H1 (cell line): ENCODE data around the gene ZNRF2. TPM values are rescaled to one million over a fixed set of nuclear protein-coding genes. Genes with fewer than 3 reads are reported as not detected.

Experiments
- CTCF ChIA-PET: fragments of 300-600 bp; sonication (Branson Sonifier 250); formaldehyde crosslinking; loops from one replicate; lab custom pipeline; 2021; ENCODE audit not compliant: partially characterized antibody; lab: Charles Lee
- POLR2A ChIA-PET: fragments of 300-600 bp; sonication (Branson Sonifier 250); formaldehyde crosslinking; loops from one replicate; lab custom pipeline; 2021; ENCODE audit warnings: inconsistent platforms; ENCODE audit not compliant: partially characterized antibody; lab: Charles Lee
- DNase-seq, 2 experiments: peaks; one replicate each; pipeline versions ENCODE4 v3.0.0 to v3.0.0-alpha.2; 2010 to 2022; ENCODE audit warnings: low spot score in 2 of 2, low read depth in 1 of 2, mixed read lengths in 1 of 2
- FAIRE-seq: peaks from 2 replicates; lab custom pipeline; 2011; peaks lifted over from hg19 to GRCh38; lab: Jason Lieb, UNC
- H2AFZ ChIP-seq: 2 replicates; pipeline ENCODE4 v1.8.1; 2012; ENCODE audit warnings: low read length, inconsistent platforms
- H2AK5ac ChIP-seq: 2 replicates; pipeline ENCODE4 v1.6.1; 2013; ENCODE audit warnings: low read depth, low read length
- H2BK120ac ChIP-seq: replicated peaks from 2 replicates; pipeline ENCODE3; 2013; ENCODE audit warnings: low read depth, low read length, inconsistent platforms
- H2BK12ac ChIP-seq: 2 replicates; pipeline ENCODE4 v1.6.1; 2013; ENCODE audit warnings: low read depth, low read length
- H2BK15ac ChIP-seq: 2 replicates; pipeline ENCODE4 v1.6.1; 2013; ENCODE audit warnings: low read length
- H2BK20ac ChIP-seq: 2 replicates; pipeline ENCODE4 v1.6.1; 2013; ENCODE audit warnings: low read length
- H2BK5ac ChIP-seq: 2 replicates; pipeline ENCODE4 v1.6.1; 2013; ENCODE audit warnings: low read depth, low read length
- H3K14ac ChIP-seq: 2 replicates; pipeline ENCODE4 v1.6.1; 2013; ENCODE audit warnings: inconsistent platforms; ENCODE audit not compliant: insufficient read length
- H3K18ac ChIP-seq: 2 replicates; pipeline ENCODE4 v1.6.1; 2013; ENCODE audit warnings: low read length; ENCODE audit errors: extremely low read depth
- H3K23ac ChIP-seq: 2 replicates; pipeline ENCODE4 v1.6.1; 2013; ENCODE audit warnings: inconsistent platforms; ENCODE audit not compliant: insufficient read length
- H3K23me2 ChIP-seq: 2 replicates; pipeline ENCODE4 v1.6.1; 2013; ENCODE audit warnings: low read depth, low read length
- H3K27ac ChIP-seq: 2 replicates; pipeline ENCODE4 v1.6.1; 2011; ENCODE audit warnings: low read depth, low read length, inconsistent platforms
- H3K27me3 ChIP-seq, 4 experiments: replicated peaks in 1 of 4; 1 replicate in 1 of 4; 2 replicates in 3 of 4; pipeline versions ENCODE4 v1.6.1 to v1.8.1; 2011 to 2013; ENCODE audit warnings: low read length in 3 of 4, mild to moderate bottlenecking in 3 of 4, inconsistent platforms in 2 of 4, mixed read lengths in 2 of 4, moderate library complexity in 1 of 4; ENCODE audit not compliant: control insufficient read depth in 3 of 4, insufficient read depth in 3 of 4; ENCODE audit errors: extremely low read depth in 1 of 4
- H3K36me3 ChIP-seq, 4 experiments: 2 replicates each; pipeline versions ENCODE4 v1.6.1 to v1.8.1; 2011 to 2013; ENCODE audit warnings: mild to moderate bottlenecking in 4 of 4, low read length in 3 of 4, moderate library complexity in 2 of 4, control low read depth in 1 of 4, inconsistent platforms in 1 of 4; ENCODE audit not compliant: insufficient read depth in 4 of 4, control insufficient read depth in 2 of 4
- H3K4ac ChIP-seq: replicated peaks from 2 replicates; pipeline ENCODE3; 2013; ENCODE audit warnings: low read length, low read depth, mixed read lengths, inconsistent platforms; ENCODE audit not compliant: insufficient read length
- H3K4me1 ChIP-seq, 4 experiments: replicated peaks in 1 of 4; 1 replicate in 1 of 4; 2 replicates in 3 of 4; pipeline versions ENCODE4 v1.6.1 to v1.8.1; 2011 to 2013; ENCODE audit warnings: low read length in 3 of 4, inconsistent platforms in 2 of 4, mixed read lengths in 1 of 4; ENCODE audit not compliant: insufficient read depth in 4 of 4, control insufficient read depth in 3 of 4
- H3K4me2 ChIP-seq, 2 experiments: 2 replicates each; pipeline versions ENCODE4 v1.6.1 to v1.8.1; 2011 to 2013; ENCODE audit warnings: low read depth in 2 of 2, low read length in 2 of 2, control low read depth in 1 of 2, inconsistent platforms in 1 of 2, mild to moderate bottlenecking in 1 of 2; ENCODE audit not compliant: insufficient read depth in 1 of 2
- H3K4me3 ChIP-seq, 4 experiments: fragments of 200-600, 300-600 bp in 1 of 4; sonication (generic), shearing (Covaris generic), sonication (Bioruptor Twin) in 1 of 4; 2 replicates each; pipeline versions ENCODE4 v1.5.1 to v1.8.1; 2011 to 2016; ENCODE audit warnings: low read length in 4 of 4, low read depth in 3 of 4, control low read depth in 2 of 4, inconsistent platforms in 2 of 4, mild to moderate bottlenecking in 2 of 4, mixed read lengths in 1 of 4, moderate library complexity in 1 of 4; ENCODE audit not compliant: insufficient read depth in 2 of 4; ENCODE audit errors: extremely low read depth in 1 of 4
- H3K56ac ChIP-seq: replicated peaks from 2 replicates; pipeline ENCODE3; 2013; ENCODE audit warnings: low read depth, mild to moderate bottlenecking, mixed read lengths, low read length, inconsistent platforms; ENCODE audit not compliant: insufficient read length
- H3K79me1 ChIP-seq: 2 replicates; pipeline ENCODE4 v1.6.1; 2013; ENCODE audit warnings: low read depth, low read length, control low read depth
- H3K79me2 ChIP-seq, 2 experiments: 2 replicates each; pipeline versions ENCODE4 v1.6.1 to v1.8.1; 2012 to 2013; ENCODE audit warnings: low read length in 2 of 2, mild to moderate bottlenecking in 2 of 2, inconsistent platforms in 1 of 2; ENCODE audit not compliant: insufficient read depth in 2 of 2, control insufficient read depth in 1 of 2
- H3K9ac ChIP-seq, 4 experiments: replicated peaks in 1 of 4; 1 replicate in 1 of 4; 2 replicates in 3 of 4; pipeline versions ENCODE4 v1.6.1 to v1.8.1; 2011 to 2013; ENCODE audit warnings: low read depth in 3 of 4, low read length in 3 of 4, control low read depth in 2 of 4, mild to moderate bottlenecking in 2 of 4, moderate library complexity in 2 of 4, inconsistent platforms in 1 of 4; ENCODE audit errors: extremely low read depth in 1 of 4
- H3K9me3 ChIP-seq, 2 experiments: 2 replicates each; pipeline versions ENCODE4 v1.6.1 to v1.8.1; 2012 to 2013; ENCODE audit warnings: mild to moderate bottlenecking in 2 of 2, moderate library complexity in 2 of 2, control low read depth in 1 of 2, inconsistent platforms in 1 of 2, low read depth in 1 of 2, low read length in 1 of 2, mixed read lengths in 1 of 2; ENCODE audit not compliant: insufficient read depth in 2 of 2
- H4K20me1 ChIP-seq, 2 experiments: replicated peaks in 1 of 2; 2 replicates each; pipeline versions ENCODE3 to v1.8.1; 2011 to 2013; ENCODE audit warnings: inconsistent platforms in 2 of 2, low read length in 2 of 2, mild to moderate bottlenecking in 1 of 2; ENCODE audit not compliant: insufficient read depth in 2 of 2, control insufficient read depth in 1 of 2
- H4K5ac ChIP-seq: 2 replicates; pipeline ENCODE4 v1.6.1; 2013; ENCODE audit warnings: low read length, low read depth, mixed read lengths, inconsistent platforms; ENCODE audit not compliant: insufficient read length
- H4K8ac ChIP-seq: 2 replicates; pipeline ENCODE4 v1.8.0; 2013; ENCODE audit warnings: mild to moderate bottlenecking, moderate library complexity, low read length, inconsistent platforms; ENCODE audit not compliant: insufficient read depth; ENCODE audit errors: extremely low read depth
- H4K91ac ChIP-seq: replicated peaks from 2 replicates; pipeline ENCODE3; 2013; ENCODE audit warnings: low read length, mixed read lengths, inconsistent platforms; ENCODE audit not compliant: insufficient read length
- CBX8 ChIP-seq: fragments of 300-800, 300-1000 bp; sonication (generic); IDR thresholded peaks from 2 replicates; pipeline ENCODE4 v1.7.1; 2016; ENCODE audit warnings: low read depth, low read length, borderline replicate concordance
- E2F6 ChIP-seq: IDR thresholded peaks from 2 replicates; pipeline ENCODE4 v1.6.1; 2012; ENCODE audit warnings: inconsistent platforms
- GTF2F1 ChIP-seq: IDR thresholded peaks from 2 replicates; pipeline ENCODE4 v1.6.1; 2012; ENCODE audit warnings: low read depth, low read length, improper control_type of control experiment, borderline replicate concordance
- HDAC2 ChIP-seq, 2 experiments: fragments of 300-600 bp in 1 of 2; sonication (generic) in 1 of 2; IDR thresholded peaks; 2 replicates each; pipeline ENCODE4 v1.6.1; 2011 to 2012; ENCODE audit warnings: low read depth in 2 of 2, low read length in 2 of 2, mild to moderate bottlenecking in 2 of 2, moderate library complexity in 2 of 2, borderline replicate concordance in 1 of 2, inconsistent platforms in 1 of 2
- JUN ChIP-seq: IDR thresholded peaks from 2 replicates; pipeline ENCODE4 v1.6.1; 2011; ENCODE audit warnings: low read depth, mild to moderate bottlenecking, improper control_type of control experiment, low read length
- JUND ChIP-seq: IDR thresholded peaks from 2 replicates; pipeline ENCODE4 v1.6.1; 2011; ENCODE audit warnings: mild to moderate bottlenecking, improper control_type of control experiment, low read length
- MAX ChIP-seq: IDR thresholded peaks from 2 replicates; pipeline ENCODE4 v1.6.1; 2012; ENCODE audit warnings: inconsistent platforms
- POU5F1 ChIP-seq: IDR thresholded peaks from 2 replicates; pipeline ENCODE4 v1.6.1; 2011; ENCODE audit warnings: low read depth, mild to moderate bottlenecking, low read length, moderate library complexity
- RAD21 ChIP-seq, 2 experiments: IDR thresholded peaks in 1 of 2; conservative IDR thresholded peaks in 1 of 2; 2 replicates each; pipeline ENCODE4 v1.6.1; 2011; ENCODE audit warnings: low read depth in 2 of 2, low read length in 2 of 2, improper control_type of control experiment in 1 of 2, inconsistent platforms in 1 of 2, mild to moderate bottlenecking in 1 of 2, moderate library complexity in 1 of 2
- TAF7 ChIP-seq: optimal IDR thresholded peaks from 2 replicates; pipeline ENCODE3; 2011; ENCODE audit warnings: low read depth, mild to moderate bottlenecking, inconsistent platforms, low read length, moderate library complexity, borderline replicate concordance
- WGBS, 2 experiments: shearing (Covaris generic) in 1 of 2; methylation state at CpG; one replicate each; pipeline versions ENCODE4 v1.1.6 to v1.1.7; 2013 to 2015; ENCODE audit warnings: low lambda C conversion rate in 2 of 2, mixed read lengths in 2 of 2, inconsistent platforms in 1 of 2, low coverage in 1 of 2, missing lambda C conversion rate in 1 of 2; ENCODE audit not compliant: insufficient replicate concordance in 2 of 2, insufficient coverage in 1 of 2, insufficient read length in 1 of 2; ENCODE audit errors: extremely low coverage in 1 of 2, missing lambda C conversion rate in 1 of 2; 5-methylcytosine and 5-hydroxymethylcytosine counted together
- polyA plus RNA-seq, 7 experiments: library from polyadenylated mRNA; depleted of rRNA in 3 of 7; stranded (reverse) in 5 of 7; unstranded in 2 of 7; fragments of >200 nt in 5 of 7; fragments of 200-250 nt in 2 of 7; gene quantifications; 1 replicate in 5 of 7; 2 replicates in 1 of 7; 4 replicates in 1 of 7; pipeline versions ENCODE4 v1.2.1 to v1.2.3, GENCODE V29; 2011 to 2013; ENCODE audit warnings: missing spikeins in 2 of 7, mixed read lengths in 2 of 7
- total RNA-seq: library from RNA; stranded (reverse); fragmentation: NEBNext Ultra II Directional; extraction: Animal tissue kit (Norgen Biotek cat#: 25700); gene quantifications from 2 replicates; pipeline ENCODE4 v1.2.1, GENCODE V29; 2021

The ZNRF2 gene
- total and polyA plus RNA-seq, 2 of the 8 experiments (the other 6 are each of a cell fraction or from before 2014, with no cell fraction given) = 2.9 to 16.2 TPM

- Histone ChIP-seq H3K23me2 (no peaks in the 10 kb centered on the region), H2AK5ac (no peak overlapping the region), H2BK12ac (no peak overlapping the region; the same call in 1 of the 2 replicates), H3K4me2 (no peak overlapping the region), H4K91ac (no peak overlapping the region), H2BK120ac (no peak overlapping the region), H3K56ac (no peak overlapping the region), H3K4me3 (no peak overlapping the region), H3K9me3 (no peaks in the 10 kb centered on the region), H2BK5ac (no peak overlapping the region), H3K27me3 (no peaks in the 10 kb centered on the region), H3K4me1 (peaks cover 0 to 1% (median 0%) of the 10 kb centered on the region in 4 experiments; a peak in 1 of 7 replicates), H4K8ac (no peak overlapping the region), H4K5ac (no peak overlapping the region), H3K9ac (no peak overlapping the region), H4K20me1 (no peaks in the 10 kb centered on the region), H2AFZ (peak overlapping the region; percentile 31; the same call in 1 of the 2 replicates), H3K79me2 (no peaks in the 10 kb centered on the region), H3K4ac (no peak overlapping the region), H3K36me3 (no peaks in the 10 kb centered on the region), H3K79me1 (no peaks in the 10 kb centered on the region), H3K14ac (no peak overlapping the region), H2BK15ac (no peak overlapping the region), H2BK20ac (no peak overlapping the region), H3K27ac (no peak overlapping the region), H3K18ac (no peak overlapping the region), H3K23ac (no peak overlapping the region)
- 85% methylated on average over 7 of the region's 9 CpGs; no CpG with 5 or more reads in 1 of the 2 experiments for WGBS, 2 experiments
- peak; percentile 15 to 63 for DNase-seq
- FAIRE-seq = peak; percentile 88
- POLR2A ChIA-PET = interaction anchor here (1.6 kb wide), 1 partner anchor 288 kb away, joined by 4 read pairs; no protein-coding TSS in a partner anchor
- CTCF ChIA-PET = interaction anchor here (0.6 to 7.2 kb wide), 55 partner anchors 9 to 297 kb away, joined by 3 to 82 read pairs (median 4); no protein-coding TSS in a partner anchor
- TF ChIP-seq RAD21 (IDR thresholded peaks at IDR 0.05 in 1 of 2, conservative IDR thresholded peaks at IDR 0.05 in 1 of 2; ENCODE audit: low read depth in 2 of 2, low read length in 2 of 2) (peak; percentile 95 to 96), JUND (no peak), E2F6 (no peak), GTF2F1 (no peak), MAX (peak; percentile 38; the same call in 1 of the 2 replicates), POU5F1 (no peak), CBX8 (no peak), TAF7 (no peak), JUN (no peak), HDAC2 (IDR thresholded peaks at IDR 0.05; ENCODE audit: borderline replicate concordance in 1 of 2, low read depth in 2 of 2, low read length in 2 of 2) (no peak)
These were observed 8.0 kb upstream of the ZNRF2 start for GRCh38 chr7:30276203-30276900.
